Tongue (tissue), 2 donors: ENCODE data around the gene KCMF1. TPM values are rescaled to one million over a fixed set of nuclear protein-coding genes. Genes with fewer than 3 reads are reported as not detected.

Source experiments
- DNase-seq: peaks from one replicate; pipeline ENCODE4 v3.0.0-alpha.2; 2015
- total RNA-seq: library from RNA; depleted of rRNA; stranded (reverse); fragments of >200 nt; gene quantifications from one replicate; pipeline ENCODE4 v1.2.3, GENCODE V29; 2014

KCMF1 gene
- total RNA-seq, 1 donor from 2014 or later = 34.5 TPM

DNA sequence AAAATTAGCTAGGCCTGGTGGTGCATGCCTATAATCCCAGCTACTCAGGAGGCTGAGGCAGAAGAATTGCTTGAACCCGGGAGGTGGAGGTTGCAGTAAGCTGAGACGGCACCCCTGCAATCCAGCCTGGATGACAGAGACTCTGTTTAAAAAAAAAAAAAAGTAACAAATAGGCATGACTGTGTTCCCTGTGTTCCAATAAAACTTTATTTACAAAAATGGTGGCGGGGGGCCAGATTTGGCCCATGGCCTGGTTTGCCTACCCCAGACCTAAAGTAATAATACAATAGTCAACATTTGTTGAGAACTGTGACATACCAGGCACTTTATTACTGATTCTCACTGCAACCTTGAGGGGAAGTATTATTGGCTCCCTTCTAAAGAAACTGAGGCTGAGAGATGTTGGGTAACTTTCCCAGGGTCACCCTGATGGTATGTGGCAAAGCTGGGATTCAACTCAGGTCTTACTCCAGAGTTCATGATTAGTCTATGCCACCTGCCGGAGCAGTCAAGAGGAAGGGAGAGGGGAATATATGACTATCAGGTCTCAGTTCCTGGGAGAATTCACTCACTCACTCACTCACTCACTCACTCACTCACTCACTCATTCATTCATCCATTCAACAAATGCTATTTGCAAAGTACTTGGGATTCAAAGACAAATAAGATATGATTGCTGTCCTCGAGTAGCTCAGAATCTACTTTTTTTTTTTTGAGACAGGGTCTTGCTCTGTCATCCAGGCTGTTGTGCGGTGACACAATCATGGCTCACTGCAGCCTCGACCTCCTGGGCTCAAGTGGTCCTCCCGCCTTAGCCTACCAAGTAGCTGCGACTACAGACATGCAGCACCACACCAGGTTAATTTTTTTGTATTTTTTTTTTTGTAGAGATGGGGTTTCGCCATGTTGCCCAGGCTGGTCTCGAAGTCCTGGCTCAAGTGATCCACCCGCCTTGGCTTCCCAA lies 14.3 kb upstream of the KCMF1 start:
- DNase-seq = no peak

DNA sequence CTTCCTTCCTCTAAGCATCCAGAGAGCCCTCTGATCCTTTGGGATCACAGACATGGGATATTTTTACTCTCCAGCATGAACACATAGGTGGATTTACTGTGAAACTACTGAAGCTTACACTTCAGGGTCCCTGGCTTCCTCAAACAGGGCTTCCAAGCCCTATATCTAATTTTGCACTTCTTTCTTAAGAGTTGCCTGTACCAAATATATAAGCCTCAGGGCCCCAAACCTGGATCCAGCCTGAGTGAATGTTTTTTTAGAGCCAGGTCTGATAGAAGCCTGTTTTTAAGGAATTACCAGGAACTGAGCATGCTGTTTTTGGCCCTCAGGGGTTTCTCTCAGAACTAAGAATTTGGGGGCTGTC lies 13.2 kb upstream of the KCMF1 start:
- DNase-seq = no peak

- peak; percentile 65 for DNase-seq
Observed at GRCh38 chr2:84958135-84959059, 12.6 kb upstream of the KCMF1 start.

GRCh38 chr2:84959095-84959565 lies 11.8 kb upstream of the KCMF1 start:
- no peak for DNase-seq

GRCh38 chr2:84959566-84960506 lies 11.1 kb upstream of the KCMF1 start:
- no peak for DNase-seq

DNA sequence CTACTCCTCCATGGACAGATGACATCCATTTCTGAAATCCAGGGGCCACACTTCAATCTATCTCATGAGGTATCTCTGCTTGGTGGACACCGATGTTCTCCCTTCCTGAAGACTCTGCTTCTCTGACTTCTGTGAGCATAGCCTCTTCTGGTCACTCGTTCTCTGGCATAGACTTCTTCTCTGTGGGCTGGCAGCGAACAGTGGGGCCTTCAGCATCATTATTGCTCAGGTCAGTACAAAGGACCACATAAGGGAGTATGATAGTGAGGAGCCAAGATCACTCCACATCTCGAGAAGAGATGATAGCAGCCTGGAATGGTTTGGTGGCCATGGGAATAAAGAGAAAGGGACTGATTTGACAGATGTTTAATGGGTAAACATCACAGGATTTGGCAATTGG lies 8.0 kb upstream of the KCMF1 start:
- no peak for DNase-seq

- no peak for DNase-seq
Observed at GRCh38 chr2:84963323-84963691, 7.7 kb upstream of the KCMF1 start.

- no peak for DNase-seq
Observed at GRCh38 chr2:84963692-84964405, 7.1 kb upstream of the KCMF1 start.

DNA sequence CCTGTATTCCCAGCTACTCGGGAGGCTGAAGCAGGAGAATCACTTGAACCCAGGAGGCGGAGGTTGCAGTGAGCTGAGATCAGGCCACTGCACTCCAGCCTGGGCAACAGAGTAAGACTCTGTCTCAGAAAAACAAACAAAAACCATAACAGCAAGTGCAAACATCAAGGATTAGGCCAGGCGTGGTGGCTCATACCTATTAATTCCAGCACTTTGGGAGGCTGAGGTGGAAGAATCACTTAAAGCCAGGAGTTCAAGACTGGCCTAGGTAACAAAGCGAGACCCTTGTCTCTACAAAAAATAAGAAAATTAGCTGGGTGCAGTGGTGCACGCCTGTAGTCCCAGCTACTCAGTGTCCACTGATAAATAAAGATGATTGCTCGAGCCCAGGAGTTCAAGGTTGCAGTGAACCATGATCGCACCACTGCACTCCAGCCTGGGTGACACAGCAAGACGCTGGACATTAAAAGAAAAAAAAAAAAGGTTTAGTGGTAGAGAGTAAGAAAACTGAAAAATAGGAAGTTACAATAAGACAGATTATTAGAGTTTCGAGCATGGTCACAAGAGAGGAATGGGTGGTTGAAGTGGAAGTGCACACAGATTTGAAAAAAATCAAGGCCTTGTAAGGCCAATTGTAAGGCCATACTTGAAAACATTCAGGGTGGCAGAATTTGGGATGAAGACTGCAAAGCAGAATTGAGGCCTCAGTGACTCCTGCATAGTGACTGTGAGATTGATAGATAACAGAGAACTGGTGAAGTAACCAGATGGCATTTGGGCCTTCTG lies 6.4 kb upstream of the KCMF1 start:
- DNase-seq = no peak

DNA sequence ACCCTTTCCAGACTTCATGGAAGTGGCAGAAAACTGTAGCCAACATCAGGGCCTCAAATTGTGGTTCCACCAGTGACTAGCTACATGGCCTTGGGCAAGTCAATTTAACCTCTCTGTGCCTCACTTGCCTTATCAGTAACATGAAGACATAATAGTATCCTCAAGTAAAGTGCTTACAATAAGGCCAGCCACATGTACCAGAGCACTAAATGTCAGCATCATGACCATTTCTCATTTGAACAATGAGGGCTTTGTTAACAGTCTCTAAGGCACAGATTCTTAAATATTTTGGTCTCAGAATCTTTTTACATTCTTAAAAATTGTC lies 5.8 kb upstream of the KCMF1 start:
- DNase-seq = no peak

GRCh38 chr2:84965827-84966226 lies 5.1 kb upstream of the KCMF1 start:
- no peak for DNase-seq

- no peak for DNase-seq
Observed at GRCh38 chr2:84966731-84967130, 4.2 kb upstream of the KCMF1 start.

DNA sequence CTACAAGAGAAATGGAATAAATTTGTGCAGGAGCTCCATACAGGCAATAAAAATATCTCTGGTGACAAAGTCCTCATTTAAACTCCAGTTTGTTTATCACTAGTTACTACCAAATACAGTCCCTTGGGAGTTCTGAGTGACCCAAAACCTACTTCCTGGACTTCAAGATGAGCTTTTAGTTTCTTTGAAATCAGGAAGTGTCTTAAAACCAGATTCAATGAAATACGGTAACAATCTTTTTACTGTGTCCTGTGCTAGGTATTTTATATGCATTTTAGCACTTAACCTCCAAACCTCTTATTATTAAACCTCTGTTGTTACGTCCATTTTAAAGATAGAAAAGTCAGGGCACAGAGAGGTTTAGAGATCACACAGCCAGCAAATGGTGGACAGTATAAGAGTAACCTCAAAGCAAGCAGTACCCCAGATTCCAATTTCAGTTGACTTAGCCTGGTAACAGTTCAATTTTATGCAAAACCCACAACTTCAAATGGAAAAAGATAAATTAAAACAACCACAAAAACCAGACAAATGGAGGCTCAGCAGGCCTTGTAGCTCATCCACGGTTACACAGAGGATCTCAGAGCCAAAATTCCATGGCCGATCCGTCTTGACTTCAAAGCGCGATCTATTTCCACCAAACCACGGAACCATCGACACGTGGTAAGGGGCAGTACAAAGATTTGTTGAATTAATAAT lies 1.3 kb upstream of the KCMF1 start:
- DNase-seq = peak; percentile 57

DNA sequence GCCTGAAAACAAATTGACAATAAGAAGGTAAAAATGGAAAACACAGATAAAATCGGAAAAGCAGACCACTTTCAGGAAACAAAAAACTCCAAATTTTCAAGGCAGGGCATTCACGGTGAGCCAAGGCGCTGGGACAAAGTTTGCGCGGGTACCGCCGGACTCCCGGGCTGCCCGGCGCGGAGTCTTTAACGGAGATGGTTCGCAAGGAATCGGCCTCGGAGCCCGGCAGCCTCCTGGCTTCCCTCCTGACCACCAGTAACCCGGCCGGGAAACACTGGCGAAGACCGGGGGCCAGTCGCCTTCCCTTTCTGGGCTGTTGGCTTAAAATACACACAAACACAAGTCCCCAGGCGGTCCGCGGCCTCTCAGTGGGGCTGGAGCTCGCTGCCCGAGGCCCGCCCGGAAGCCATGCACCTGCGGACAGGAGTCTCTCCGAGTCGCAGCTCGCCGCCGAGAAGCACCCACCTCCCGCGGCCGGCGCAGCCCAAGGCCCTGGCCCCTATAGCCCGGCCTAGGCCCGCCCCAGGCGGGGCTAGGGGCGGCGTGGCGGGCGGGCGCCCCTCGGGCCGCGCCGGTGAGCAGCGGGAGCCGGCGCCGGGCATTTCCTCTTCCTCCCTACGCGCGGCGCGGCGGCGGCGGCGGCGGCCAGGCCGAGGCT lies 622 bp upstream of the KCMF1 start:
- DNase-seq = peak; percentile 71

DNA sequence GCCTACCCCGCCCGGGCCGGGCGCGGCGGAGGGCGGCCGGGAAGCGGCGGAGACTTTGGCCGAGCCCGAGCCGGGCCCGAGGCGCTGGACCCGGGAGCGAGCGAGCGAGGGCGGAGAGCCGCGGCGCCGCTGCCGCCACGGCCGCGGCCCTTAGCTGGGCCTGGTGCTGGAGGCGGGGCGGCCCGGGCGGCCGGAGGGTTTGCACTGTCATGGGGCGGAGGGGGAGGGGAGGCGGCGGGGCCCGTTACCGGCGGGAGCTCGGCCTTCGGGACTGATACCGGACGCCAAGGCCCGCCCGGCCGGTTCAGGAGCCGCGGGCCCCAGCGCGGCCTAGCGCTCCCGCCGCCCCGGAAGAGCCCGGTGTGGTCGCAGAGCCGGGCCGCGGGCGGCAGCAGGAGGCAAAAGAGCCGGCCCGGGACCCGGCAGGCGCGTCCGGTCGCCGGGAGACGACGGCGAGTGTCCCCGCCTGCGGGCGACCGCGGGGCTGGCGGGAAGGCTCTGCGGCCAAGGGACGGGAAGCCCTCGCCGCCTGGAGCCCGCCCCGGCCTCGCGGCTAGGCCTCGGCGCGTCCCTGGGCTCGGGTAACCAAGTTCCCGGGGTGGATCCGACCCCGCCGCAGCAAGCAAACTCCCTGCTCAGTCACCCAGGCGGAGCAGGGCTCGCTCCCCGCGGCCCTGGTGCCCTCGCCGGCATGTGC lies 697 bp downstream of the KCMF1 start:
- DNase-seq = peak; percentile 69

- DNase-seq = no peak
Observed at GRCh38 chr2:84972207-84972783, 1.3 kb downstream of the KCMF1 start.

GRCh38 chr2:84972932-84973331 lies 2.0 kb downstream of the KCMF1 start:
- DNase-seq = no peak

- DNase-seq = no peak
Observed at GRCh38 chr2:84980263-84980983, 9.5 kb downstream of the KCMF1 start.
